Testis (tissue), 3 donors: ENCODE data around the gene AS3MT. TPM values are rescaled to one million over a fixed set of nuclear protein-coding genes. Genes with fewer than 3 reads are reported as not detected.

Experiments used
- DNase-seq: peaks from one replicate; pipeline ENCODE4 v3.0.0-alpha.2; 2019
- H3K27ac ChIP-seq, 2 donors: fragments of 200-600 bp; sonication (generic); one replicate each; pipeline ENCODE4 v1.5.1; 2019
- H3K27me3 ChIP-seq: fragments of 200-600 bp; sonication (generic); one replicate; pipeline ENCODE4 v1.5.1; 2019
- H3K36me3 ChIP-seq: fragments of 200-600 bp; sonication (generic); one replicate; pipeline ENCODE4 v1.5.1; 2017; ENCODE audit warnings: low read depth; ENCODE audit errors: missing control alignments
- H3K4me1 ChIP-seq: fragments of 200-600 bp; sonication (generic); one replicate; pipeline ENCODE4 v1.5.1; 2019
- H3K4me3 ChIP-seq, 2 donors: fragments of 200-600 bp; sonication (generic); one replicate each; pipeline ENCODE4 v1.5.1; 2017 to 2019
- H3K9me3 ChIP-seq: fragments of 200-600 bp; sonication (generic); one replicate; pipeline ENCODE4 v1.5.1; 2017
- POLR2A ChIP-seq: fragments of 450-650 bp; IDR thresholded peaks from one replicate; pipeline ENCODE4 v1.6.1; 2017; ENCODE audit warnings: antibody characterized with exemption, mild to moderate bottlenecking, moderate library complexity
- WGBS, 2 donors: methylation state at CpG; one replicate each; pipeline ENCODE4 v1.1.5; 2018; 5-methylcytosine and 5-hydroxymethylcytosine counted together
- intact Hi-C: fragments of 100-400 bp; cut with DNase I; formaldehyde crosslinking; loops from one replicate; pipeline ENCODE4 v1.15.1; 2023; ENCODE audit warnings: low total_unique reads
- polyA plus RNA-seq: library from polyadenylated mRNA; stranded (reverse); fragments of 350-450 nt; fragmentation: Illumina TruSeq; extraction: RNeasy Lipid Tissue Mini Kit (QIAGEN cat#74804); gene quantifications from one replicate; pipeline ENCODE4 v1.2.3, GENCODE V29; 2014; ENCODE audit warnings: low read depth, low replicate concordance; ENCODE audit not compliant: insufficient read depth
- total RNA-seq, 2 donors: library from RNA; depleted of rRNA; stranded (reverse); fragments of >200 nt; gene quantifications; one replicate each; pipeline ENCODE4 v1.2.3, GENCODE V29; 2016
- TF ChIP-seq, protein P1 (sequence below), 3 experiments: fragments of 450-650 bp in 2 of 3; fragments of 200-600 bp in 1 of 3; sonication (generic) in 1 of 3; IDR thresholded peaks; one replicate each; pipeline ENCODE4 v1.5.1; 2016 to 2019; ENCODE audit warnings: antibody characterized with exemption in 3 of 3, mild to moderate bottlenecking in 2 of 3, moderate library complexity in 1 of 3

Gene AS3MT
- total and polyA plus RNA-seq, 3 donors from 2014 or later = 15.0 to 19.2 (median 18.3) TPM

DNA sequence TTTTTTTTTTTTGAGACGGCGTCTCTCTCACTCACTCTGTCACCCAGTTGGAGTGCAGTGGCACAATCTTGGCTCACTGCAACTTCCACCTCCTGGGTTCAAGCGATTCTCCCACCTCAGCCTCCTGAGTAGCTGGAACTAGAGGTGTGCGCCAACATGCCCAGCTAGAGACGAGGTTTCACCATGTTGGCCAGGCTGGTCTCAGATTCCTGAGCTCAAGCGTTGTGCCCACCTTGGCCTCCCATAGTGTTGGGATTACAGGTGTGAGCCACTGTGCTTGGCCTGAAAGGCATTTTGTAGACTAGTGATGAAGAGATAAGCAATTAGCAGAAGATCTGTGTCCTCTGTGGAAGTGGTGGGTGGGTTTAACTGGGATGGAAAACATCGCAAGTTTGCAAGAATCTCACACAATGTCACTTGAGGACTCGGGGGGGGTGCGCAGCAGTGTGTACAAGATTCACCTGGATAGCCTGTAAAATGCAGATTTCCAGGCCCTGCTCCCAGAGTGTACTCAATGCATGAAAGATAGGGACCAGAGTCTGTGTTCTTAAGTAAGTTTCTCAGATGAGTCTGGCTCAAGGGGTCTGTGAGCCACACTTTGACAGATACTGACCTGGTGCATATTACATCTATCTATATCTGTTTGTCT is 43.0 kb upstream of the AS3MT start:
- no peaks in the 10 kb centered on the region for H3K4me1 ChIP-seq
- H3K27me3 ChIP-seq = no peaks in the 10 kb centered on the region
- no peaks in the 10 kb centered on the region for H3K36me3 ChIP-seq
- TF ChIP-seq, protein P1, sequence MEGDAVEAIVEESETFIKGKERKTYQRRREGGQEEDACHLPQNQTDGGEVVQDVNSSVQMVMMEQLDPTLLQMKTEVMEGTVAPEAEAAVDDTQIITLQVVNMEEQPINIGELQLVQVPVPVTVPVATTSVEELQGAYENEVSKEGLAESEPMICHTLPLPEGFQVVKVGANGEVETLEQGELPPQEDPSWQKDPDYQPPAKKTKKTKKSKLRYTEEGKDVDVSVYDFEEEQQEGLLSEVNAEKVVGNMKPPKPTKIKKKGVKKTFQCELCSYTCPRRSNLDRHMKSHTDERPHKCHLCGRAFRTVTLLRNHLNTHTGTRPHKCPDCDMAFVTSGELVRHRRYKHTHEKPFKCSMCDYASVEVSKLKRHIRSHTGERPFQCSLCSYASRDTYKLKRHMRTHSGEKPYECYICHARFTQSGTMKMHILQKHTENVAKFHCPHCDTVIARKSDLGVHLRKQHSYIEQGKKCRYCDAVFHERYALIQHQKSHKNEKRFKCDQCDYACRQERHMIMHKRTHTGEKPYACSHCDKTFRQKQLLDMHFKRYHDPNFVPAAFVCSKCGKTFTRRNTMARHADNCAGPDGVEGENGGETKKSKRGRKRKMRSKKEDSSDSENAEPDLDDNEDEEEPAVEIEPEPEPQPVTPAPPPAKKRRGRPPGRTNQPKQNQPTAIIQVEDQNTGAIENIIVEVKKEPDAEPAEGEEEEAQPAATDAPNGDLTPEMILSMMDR (IDR thresholded peaks at IDR 0.05) = no peak
- no peak for TF ChIP-seq POLR2A
- H3K9me3 ChIP-seq = no peaks in the 10 kb centered on the region
- H3K27ac ChIP-seq = no peak overlapping the region
- WGBS, 2 donors = 92% methylated on average over 8 to 9 of the region's 9 CpGs
- DNase-seq = no peak
- intact Hi-C loops = loop anchor here (10.0 kb wide), 1 partner anchor 101 kb away; no protein-coding TSS in a partner anchor
- no peak overlapping the region for H3K4me3 ChIP-seq

DNA sequence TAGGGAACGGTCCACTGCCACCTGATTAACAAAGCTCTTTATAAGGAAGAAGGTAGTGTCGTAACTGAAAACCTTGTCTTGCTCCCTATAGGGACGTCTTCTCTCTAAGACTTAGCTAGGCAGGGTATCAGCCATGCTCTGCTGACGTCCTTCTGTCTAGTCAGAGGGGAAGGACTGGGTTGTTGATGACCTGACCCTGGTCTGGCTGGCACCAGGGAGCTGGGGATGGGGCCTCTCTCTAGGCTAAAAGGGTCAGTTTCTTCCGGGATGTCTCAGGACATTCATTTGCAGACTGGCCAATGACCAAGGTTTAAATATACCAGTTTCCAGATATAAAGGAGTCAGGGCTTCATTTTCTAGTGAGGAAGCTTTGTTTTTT is 41.7 kb upstream of the AS3MT start:
- no peaks in the 10 kb centered on the region for H3K9me3 ChIP-seq
- no peak overlapping the region for H3K4me3 ChIP-seq
- WGBS, 2 donors = 79 to 92% methylated on average over 5 of the region's 5 CpGs
- H3K27ac ChIP-seq = no peak overlapping the region
- no peaks in the 10 kb centered on the region for H3K27me3 ChIP-seq
- intact Hi-C loops = loop anchor here (10.0 kb wide), 1 partner anchor 103 kb away; no protein-coding TSS in a partner anchor
- no peaks in the 10 kb centered on the region for H3K4me1 ChIP-seq
- DNase-seq = no peak
- TF ChIP-seq POLR2A = no peak
- TF ChIP-seq, protein P1 (IDR thresholded peaks at IDR 0.05) = no peak
- H3K36me3 ChIP-seq = no peaks in the 10 kb centered on the region

DNA sequence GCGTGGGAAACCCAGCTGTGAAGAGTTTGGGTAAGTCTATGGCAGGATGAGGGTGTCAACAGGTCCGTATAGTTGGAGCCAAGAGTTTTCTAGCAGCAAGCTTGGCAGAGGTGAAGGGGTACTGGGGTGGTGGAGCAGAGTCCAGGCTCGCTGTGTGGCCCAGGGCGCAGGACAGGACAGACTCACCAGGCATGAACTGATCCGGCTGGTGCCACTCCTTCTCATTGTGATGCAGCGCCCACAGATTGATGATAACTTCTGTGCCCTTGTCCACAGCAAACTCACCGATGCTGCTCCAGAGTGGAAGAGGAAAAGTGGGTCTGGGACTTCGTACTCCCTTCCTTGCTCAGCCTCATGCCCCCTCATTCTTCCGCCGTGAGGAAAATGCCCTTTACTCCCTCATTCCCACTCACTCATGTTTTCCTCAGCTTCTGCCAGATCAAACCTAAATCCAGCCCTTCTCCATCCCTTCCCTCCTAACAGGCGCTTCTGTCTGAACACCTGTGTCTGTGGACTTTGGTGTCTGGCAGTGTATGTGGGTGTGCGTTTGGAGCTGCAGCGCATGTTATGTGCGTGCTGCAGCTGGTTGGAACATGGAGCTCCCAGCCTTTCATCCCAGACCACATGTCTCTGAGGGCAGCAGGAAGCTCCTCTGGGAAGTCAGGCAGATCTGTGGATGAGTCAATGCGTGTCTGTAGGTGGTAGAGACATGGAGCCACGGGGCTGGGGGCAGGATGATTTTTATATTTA is 37.8 kb upstream of the AS3MT start:
- no peaks in the 10 kb centered on the region for H3K9me3 ChIP-seq
- H3K27me3 ChIP-seq = no peaks in the 10 kb centered on the region
- TF ChIP-seq, protein P1 (IDR thresholded peaks at IDR 0.05) = no peak
- no peak for TF ChIP-seq POLR2A
- H3K27ac ChIP-seq = no peak overlapping the region
- intact Hi-C loops = loop anchor here (10.0 kb wide), 1 partner anchor 73 kb away; no protein-coding TSS in a partner anchor
- no peaks in the 10 kb centered on the region for H3K36me3 ChIP-seq
- no peak overlapping the region for H3K4me3 ChIP-seq
- DNase-seq = no peak
- H3K4me1 ChIP-seq = peaks cover under 1% of the 10 kb centered on the region
- 63 to 77% methylated on average over 16 of the region's 16 CpGs for WGBS, 2 donors

DNA sequence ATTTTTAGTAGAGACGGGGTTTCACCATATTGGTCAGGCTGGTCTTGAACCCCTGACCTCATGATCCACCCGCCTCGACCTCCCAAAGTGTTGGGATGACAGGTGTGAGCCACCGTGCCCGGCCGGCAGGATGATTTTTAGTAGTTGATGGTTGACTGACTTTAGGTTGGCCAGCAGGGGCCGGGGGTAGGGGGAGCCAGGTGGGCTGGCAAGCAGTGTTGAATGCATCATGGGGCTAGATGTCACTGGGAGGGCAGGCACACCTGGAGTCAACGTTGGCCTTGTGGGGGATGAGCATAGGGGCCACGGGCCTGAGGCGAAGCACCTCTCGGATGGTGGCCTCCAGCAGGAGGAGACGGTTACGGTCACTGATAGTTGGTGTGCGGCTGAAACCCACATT is 37.0 kb upstream of the AS3MT start:
- H3K4me1 ChIP-seq = peaks cover 8% of the 10 kb centered on the region
- 88 to 91% methylated on average over 14 of the region's 14 CpGs for WGBS, 2 donors
- H3K27ac ChIP-seq = no peak overlapping the region
- no peaks in the 10 kb centered on the region for H3K9me3 ChIP-seq
- no peaks in the 10 kb centered on the region for H3K27me3 ChIP-seq
- intact Hi-C loops = loop anchor here (10.0 kb wide), 1 partner anchor 73 kb away; no protein-coding TSS in a partner anchor
- TF ChIP-seq, protein P1 (IDR thresholded peaks at IDR 0.05) = no peak
- no peak overlapping the region for H3K4me3 ChIP-seq
- H3K36me3 ChIP-seq = no peaks in the 10 kb centered on the region
- no peak for DNase-seq
